HG03571 (cell line): ENCODE measurements around the gene MCF2L.
A peak's percentile ranks its signal among the peaks of the same experiment; 100 is the strongest.

Experiments used
- ATAC-seq: cut with Tn5 transposase; IDR thresholded peaks from one replicate; pipeline ENCODE4 v1.9.1; 2021; ENCODE audit not compliant: unreplicated experiment

Gene MCF2L

GRCh38 chr13:112943309-112944125, 25.5 kb upstream of the MCF2L start:
- ATAC-seq = peak; percentile 22

- ATAC-seq = no peak
Observed at GRCh38 chr13:112947796-112948195, 21.2 kb upstream of the MCF2L start.

- no peak for ATAC-seq
Observed at GRCh38 chr13:112951674-112952371, 17.2 kb upstream of the MCF2L start.

- ATAC-seq = no peak
Observed at GRCh38 chr13:112952759-112953551, 16.1 kb upstream of the MCF2L start.

- no peak for ATAC-seq
Observed at GRCh38 chr13:112953591-112954487, 15.2 kb upstream of the MCF2L start.

- ATAC-seq = no peak
Observed at GRCh38 chr13:112954488-112955270, 14.3 kb upstream of the MCF2L start.

- no peak for ATAC-seq
Observed at GRCh38 chr13:112955271-112955937, 13.6 kb upstream of the MCF2L start.

GRCh38 chr13:112955956-112956355, 13.1 kb upstream of the MCF2L start:
- ATAC-seq = no peak

- no peak for ATAC-seq
Observed at GRCh38 chr13:112956571-112957294, 12.3 kb upstream of the MCF2L start.

- no peak for ATAC-seq
Observed at GRCh38 chr13:112957295-112957677, 11.7 kb upstream of the MCF2L start.

GRCh38 chr13:112958127-112958989, 10.7 kb upstream of the MCF2L start:
- ATAC-seq = no peak

GRCh38 chr13:112959206-112959605, 9.8 kb upstream of the MCF2L start:
- no peak for ATAC-seq

- ATAC-seq = no peak
Observed at GRCh38 chr13:112959701-112960542, 9.1 kb upstream of the MCF2L start.

- no peak for ATAC-seq
Observed at GRCh38 chr13:112960706-112961105, 8.3 kb upstream of the MCF2L start.

GRCh38 chr13:112961457-112962369, 7.3 kb upstream of the MCF2L start:
- no peak for ATAC-seq

GRCh38 chr13:112962396-112962795, 6.6 kb upstream of the MCF2L start:
- ATAC-seq = no peak
